PC-3 (cell line): ENCODE results near the gene SOX5.

Experiments used
- EZH2 ChIP-seq: fragments of 300-600 bp; sonication (generic); IDR thresholded peaks from one replicate; pipeline ENCODE4 v1.6.1; 2017; ENCODE audit warnings: antibody characterized with exemption, mild to moderate bottlenecking, low read length; ENCODE audit not compliant: unreplicated experiment
- EZH2phosphoT487 ChIP-seq: fragments of 300-600 bp; sonication (generic); IDR thresholded peaks from 2 replicates; pipeline ENCODE4 v1.6.1; 2018; ENCODE audit warnings: mild to moderate bottlenecking, antibody characterized with exemption, low read length, borderline replicate concordance
- TF ChIP-seq, protein P1 (sequence below): fragments of 300-600 bp; sonication (generic); conservative IDR thresholded peaks from 2 replicates; pipeline ENCODE4 v1.5.1; 2017; ENCODE audit warnings: antibody characterized with exemption, low read depth, mild to moderate bottlenecking, low read length

- TF ChIP-seq, protein P1, sequence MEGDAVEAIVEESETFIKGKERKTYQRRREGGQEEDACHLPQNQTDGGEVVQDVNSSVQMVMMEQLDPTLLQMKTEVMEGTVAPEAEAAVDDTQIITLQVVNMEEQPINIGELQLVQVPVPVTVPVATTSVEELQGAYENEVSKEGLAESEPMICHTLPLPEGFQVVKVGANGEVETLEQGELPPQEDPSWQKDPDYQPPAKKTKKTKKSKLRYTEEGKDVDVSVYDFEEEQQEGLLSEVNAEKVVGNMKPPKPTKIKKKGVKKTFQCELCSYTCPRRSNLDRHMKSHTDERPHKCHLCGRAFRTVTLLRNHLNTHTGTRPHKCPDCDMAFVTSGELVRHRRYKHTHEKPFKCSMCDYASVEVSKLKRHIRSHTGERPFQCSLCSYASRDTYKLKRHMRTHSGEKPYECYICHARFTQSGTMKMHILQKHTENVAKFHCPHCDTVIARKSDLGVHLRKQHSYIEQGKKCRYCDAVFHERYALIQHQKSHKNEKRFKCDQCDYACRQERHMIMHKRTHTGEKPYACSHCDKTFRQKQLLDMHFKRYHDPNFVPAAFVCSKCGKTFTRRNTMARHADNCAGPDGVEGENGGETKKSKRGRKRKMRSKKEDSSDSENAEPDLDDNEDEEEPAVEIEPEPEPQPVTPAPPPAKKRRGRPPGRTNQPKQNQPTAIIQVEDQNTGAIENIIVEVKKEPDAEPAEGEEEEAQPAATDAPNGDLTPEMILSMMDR = no peak
- no peak for TF ChIP-seq EZH2
- TF ChIP-seq EZH2phosphoT487 = no peak
Observed at GRCh38 chr12:23906329-23906728, 43.1 kb downstream of the SOX5 start.
